Activated CD4-positive, alpha-beta memory T cell treated with anti-CD3 and anti-CD28 coated beads for 36 hours (primary cell): ENCODE measurements around the gene KCND2. TPM values are rescaled to one million over a fixed set of nuclear protein-coding genes. Genes with fewer than 3 reads are reported as not detected.
"Not testable (repeated sequence)": the region's sequence is repeated elsewhere in the genome, so short reads cannot be mapped to it uniquely, and the experiment has no call there.

Source experiments
- CTCF ChIA-PET: fragments of 350-600 bp; sonication (Branson Sonifier 250); formaldehyde crosslinking; loops from one replicate; lab custom pipeline; 2021; ENCODE audit warnings: antibody characterized with exemption, inconsistent platforms; lab: Charles Lee
- POLR2A ChIA-PET: fragments of 350-600 bp; sonication (Branson Sonifier 250); formaldehyde crosslinking; loops from one replicate; lab custom pipeline; 2021; ENCODE audit warnings: antibody characterized with exemption; lab: Charles Lee
- DNase-seq: peaks from one replicate; pipeline ENCODE4 v3.0.0-alpha.2; 2020
- H3K27ac Mint-ChIP-seq: one replicate; pipeline ENCODE4 v1.8.0; 2021; ENCODE audit warnings: mixed read lengths
- H3K27me3 Mint-ChIP-seq: one replicate; pipeline ENCODE4 v1.8.0; 2021; ENCODE audit warnings: mixed read lengths
- H3K36me3 Mint-ChIP-seq: one replicate; pipeline ENCODE4 v1.8.0; 2021; ENCODE audit warnings: mixed read lengths
- H3K4me1 Mint-ChIP-seq: one replicate; pipeline ENCODE4 v1.8.0; 2021; ENCODE audit warnings: low read depth, mixed read lengths
- H3K4me3 Mint-ChIP-seq: one replicate; pipeline ENCODE4 v1.8.0; 2021; ENCODE audit warnings: mild to moderate bottlenecking, mixed read lengths
- H3K9me3 Mint-ChIP-seq: one replicate; pipeline ENCODE4 v1.8.0; 2021; ENCODE audit warnings: mixed read lengths
- intact Hi-C: fragments of 100-400 bp; cut with micrococcal nuclease; formaldehyde crosslinking; loops from one replicate; pipeline ENCODE4 v1.15.1; 2023
- total RNA-seq, 2 experiments: library from RNA; stranded (reverse); gene quantifications; one replicate each; pipeline ENCODE4 v1.2.3, GENCODE V29; 2021

Gene KCND2
- total RNA-seq, 2 experiments from 2014 or later, result not detected

GRCh38 chr7:120523985-120524384, 251.0 kb downstream of the KCND2 start:
- Mint-ChIP-seq H3K27ac (no peak overlapping the region), H3K4me3 (no peak overlapping the region), H3K27me3 (no peaks in the 10 kb centered on the region), H3K9me3 (no peaks in the 10 kb centered on the region), H3K4me1 (no peaks in the 10 kb centered on the region), H3K36me3 (no peaks in the 10 kb centered on the region)
- intact Hi-C loops, result no loop called here
- DNase-seq, result no peak
- ChIA-PET CTCF (no interaction called here), POLR2A (no interaction called here)

- intact Hi-C loops, result no loop called here
- no peak for DNase-seq
Observed at GRCh38 chr7:120526902-120527509, 254.0 kb downstream of the KCND2 start.

GRCh38 chr7:120529736-120530135, 256.8 kb downstream of the KCND2 start:
- no peak for DNase-seq
- Mint-ChIP-seq H3K4me1 (no peaks in the 10 kb centered on the region), H3K4me3 (no peak overlapping the region), H3K27ac (no peak overlapping the region), H3K36me3 (no peaks in the 10 kb centered on the region), H3K9me3 (no peaks in the 10 kb centered on the region), H3K27me3 (no peaks in the 10 kb centered on the region)
- ChIA-PET POLR2A (no interaction called here), CTCF (no interaction called here)
- intact Hi-C loops, result no loop called here

More at GRCh38 chr7:120526902-120527509, 254.0 kb downstream of the KCND2 start:
- ChIA-PET POLR2A (no interaction called here), CTCF (no interaction called here)
- Mint-ChIP-seq H3K9me3 (no peaks in the 10 kb centered on the region), H3K4me1 (no peaks in the 10 kb centered on the region), H3K4me3 (no peak overlapping the region), H3K27ac (no peak overlapping the region), H3K27me3 (no peaks in the 10 kb centered on the region), H3K36me3 (no peaks in the 10 kb centered on the region)

- ChIA-PET CTCF (no interaction called here), POLR2A (no interaction called here)
- Mint-ChIP-seq H3K27me3 (no peaks in the 10 kb centered on the region), H3K27ac (no peak overlapping the region), H3K9me3 (no peaks in the 10 kb centered on the region), H3K4me1 (no peaks in the 10 kb centered on the region), H3K36me3 (no peaks in the 10 kb centered on the region), H3K4me3 (no peak overlapping the region)
- no peak for DNase-seq
- intact Hi-C loops, result no loop called here
Observed at GRCh38 chr7:120538335-120538734, 265.4 kb downstream of the KCND2 start.

- no peaks in the 10 kb centered on the region for H3K4me1 Mint-ChIP-seq
- H3K36me3 Mint-ChIP-seq, result no peaks in the 10 kb centered on the region
- intact Hi-C loops, result no loop called here
- no peak for DNase-seq
- H3K27ac Mint-ChIP-seq, result no peak overlapping the region
- ChIA-PET POLR2A (no interaction called here), CTCF (no interaction called here)
- H3K27me3 Mint-ChIP-seq, result no peaks in the 10 kb centered on the region
- H3K9me3 Mint-ChIP-seq, result no peaks in the 10 kb centered on the region
- H3K4me3 Mint-ChIP-seq, result no peak overlapping the region
Observed at GRCh38 chr7:120539321-120539720, 266.3 kb downstream of the KCND2 start.

- no peak overlapping the region for H3K4me3 Mint-ChIP-seq
- H3K27ac Mint-ChIP-seq, result no peak overlapping the region
- no peak for DNase-seq
- H3K27me3 Mint-ChIP-seq, result no peaks in the 10 kb centered on the region
- H3K9me3 Mint-ChIP-seq, result no peaks in the 10 kb centered on the region
- POLR2A ChIA-PET, result no interaction called here
- intact Hi-C loops, result no loop called here
- CTCF ChIA-PET, result no interaction called here
- no peaks in the 10 kb centered on the region for H3K36me3 Mint-ChIP-seq
- H3K4me1 Mint-ChIP-seq, result no peaks in the 10 kb centered on the region
Observed at GRCh38 chr7:120547605-120548004, 274.6 kb downstream of the KCND2 start.

GRCh38 chr7:120550494-120551048, 277.6 kb downstream of the KCND2 start:
- ChIA-PET CTCF (no interaction called here), POLR2A (no interaction called here)

GRCh38 chr7:120553491-120553890, 280.5 kb downstream of the KCND2 start:
- Mint-ChIP-seq H3K4me3 (no peak overlapping the region), H3K27me3 (no peaks in the 10 kb centered on the region), H3K27ac (no peak overlapping the region), H3K9me3 (peaks cover 4% of the 10 kb centered on the region), H3K4me1 (no peaks in the 10 kb centered on the region), H3K36me3 (no peaks in the 10 kb centered on the region)
- DNase-seq, result no peak
- intact Hi-C loops, result loop anchor here (10.0 kb wide), 1 partner anchor 619 kb away; no protein-coding TSS in a partner anchor
- CTCF ChIA-PET, result no interaction called here
- POLR2A ChIA-PET, result no interaction called here

More at GRCh38 chr7:120550494-120551048, 277.6 kb downstream of the KCND2 start:
- H3K36me3 Mint-ChIP-seq, result no peaks in the 10 kb centered on the region
- no peaks in the 10 kb centered on the region for H3K4me1 Mint-ChIP-seq
- H3K4me3 Mint-ChIP-seq, result no peak overlapping the region
- H3K27ac Mint-ChIP-seq, result no peak overlapping the region
- H3K9me3 Mint-ChIP-seq, result peaks cover 2% of the 10 kb centered on the region
- no peak for DNase-seq
- intact Hi-C loops, result loop anchor here (10.0 kb wide), 1 partner anchor 616 kb away; no protein-coding TSS in a partner anchor
- no peaks in the 10 kb centered on the region for H3K27me3 Mint-ChIP-seq

GRCh38 chr7:120554960-120555571, 282.1 kb downstream of the KCND2 start:
- H3K9me3 Mint-ChIP-seq, result peaks cover 4% of the 10 kb centered on the region
- H3K4me3 Mint-ChIP-seq, result no peak overlapping the region
- CTCF ChIA-PET, result no interaction called here
- H3K27me3 Mint-ChIP-seq, result no peaks in the 10 kb centered on the region
- no peaks in the 10 kb centered on the region for H3K36me3 Mint-ChIP-seq
- POLR2A ChIA-PET, result no interaction called here
- H3K27ac Mint-ChIP-seq, result no peak overlapping the region
- H3K4me1 Mint-ChIP-seq, result no peaks in the 10 kb centered on the region
- no peak for DNase-seq
- intact Hi-C loops, result loop anchor here (10.0 kb wide), 1 partner anchor 620 kb away; no protein-coding TSS in a partner anchor

GRCh38 chr7:120564145-120564544, 291.2 kb downstream of the KCND2 start:
- DNase-seq, result no peak
- intact Hi-C loops, result no loop called here
- CTCF ChIA-PET, result no interaction called here
- H3K4me3 Mint-ChIP-seq, result no peak overlapping the region
- H3K9me3 Mint-ChIP-seq, result no peaks in the 10 kb centered on the region
- H3K4me1 Mint-ChIP-seq, result no peaks in the 10 kb centered on the region
- H3K36me3 Mint-ChIP-seq, result no peaks in the 10 kb centered on the region
- H3K27ac Mint-ChIP-seq, result no peak overlapping the region
- POLR2A ChIA-PET, result no interaction called here
- no peaks in the 10 kb centered on the region for H3K27me3 Mint-ChIP-seq

- intact Hi-C loops, result no loop called here
- POLR2A ChIA-PET, result no interaction called here
- CTCF ChIA-PET, result no interaction called here
- no peak for DNase-seq
- peaks cover 2% of the 10 kb centered on the region for H3K9me3 Mint-ChIP-seq
- no peak overlapping the region for H3K4me3 Mint-ChIP-seq
- H3K27ac Mint-ChIP-seq, result no peak overlapping the region
- H3K36me3 Mint-ChIP-seq, result no peaks in the 10 kb centered on the region
- no peaks in the 10 kb centered on the region for H3K27me3 Mint-ChIP-seq
- no peaks in the 10 kb centered on the region for H3K4me1 Mint-ChIP-seq
Observed at GRCh38 chr7:120567204-120567603, 294.2 kb downstream of the KCND2 start.

- POLR2A ChIA-PET, H3K27ac Mint-ChIP-seq, CTCF ChIA-PET, DNase-seq, intact Hi-C loops, H3K36me3 Mint-ChIP-seq, H3K4me1 Mint-ChIP-seq, H3K9me3 Mint-ChIP-seq, H3K4me3 Mint-ChIP-seq, H3K27me3 Mint-ChIP-seq: not testable (repeated sequence)
Observed at GRCh38 chr7:120578657-120579056, 305.7 kb downstream of the KCND2 start.

- intact Hi-C loops, result no loop called here
- POLR2A ChIA-PET, result no interaction called here
- no peak for DNase-seq
- Mint-ChIP-seq H3K36me3 (no peaks in the 10 kb centered on the region), H3K4me3 (no peak overlapping the region), H3K9me3 (peaks cover 2% of the 10 kb centered on the region), H3K27me3 (no peaks in the 10 kb centered on the region), H3K27ac (no peak overlapping the region), H3K4me1 (no peaks in the 10 kb centered on the region)
- CTCF ChIA-PET, result no interaction called here
Observed at GRCh38 chr7:120582916-120583315, 309.9 kb downstream of the KCND2 start.
